Skeletal muscle cell (primary cell): ENCODE measurements around the gene SLC46A1.

Experiments used
- DNase-seq: peaks from one replicate; pipeline ENCODE4 v3.0.0-alpha.2; 2010; ENCODE audit warnings: low read depth
- H3K4me3 ChIP-seq: 2 replicates; pipeline ENCODE4 v1.5.1; 2011; ENCODE audit warnings: low read depth, mild to moderate bottlenecking, control low read depth, low read length, moderate library complexity

SLC46A1 gene

DNA sequence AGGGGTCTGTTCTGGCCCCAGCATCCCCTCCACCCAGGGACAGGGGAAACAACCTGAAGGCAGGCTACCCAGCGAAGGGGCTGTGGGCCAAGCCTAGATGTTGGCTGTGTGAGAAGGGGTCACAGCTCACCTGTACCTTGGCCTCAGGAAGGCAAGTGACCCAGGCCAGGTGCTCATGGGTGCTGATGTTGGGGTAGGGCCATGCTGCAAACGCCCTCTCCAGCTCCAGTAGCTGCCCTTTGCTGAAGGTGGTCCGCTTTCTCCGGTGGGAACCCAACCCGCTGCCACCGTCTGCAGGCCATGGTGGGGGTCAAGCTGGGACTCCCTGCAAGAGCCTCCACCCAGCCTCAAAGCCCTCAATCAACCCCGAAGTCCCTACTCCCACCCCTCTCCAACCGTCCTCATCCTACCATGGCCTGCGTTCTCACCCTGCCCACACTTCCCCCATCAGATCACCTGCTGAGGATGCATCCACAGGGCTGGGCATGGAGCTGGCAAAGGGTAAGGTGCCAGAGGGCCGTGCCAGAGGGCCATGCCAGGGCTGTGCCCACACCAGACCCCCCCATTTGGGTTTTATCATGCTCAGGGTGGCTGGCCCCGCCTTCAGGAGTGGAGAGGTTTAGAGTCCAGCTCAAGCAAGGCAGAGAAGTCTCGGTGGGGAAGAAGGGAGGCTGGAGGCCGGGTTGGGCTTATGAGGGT, 41.2 kb downstream of the SLC46A1 start, which contains the start of gene SEBOX:
Gene SEBOX (minus strand): TSS at position 535 of the 699 bp plus-strand sequence. CDS start 48 bp downstream, at position 487.
- DNase-seq = no peak
- H3K4me3 ChIP-seq = no peak within 1 kb of the TSS

DNA sequence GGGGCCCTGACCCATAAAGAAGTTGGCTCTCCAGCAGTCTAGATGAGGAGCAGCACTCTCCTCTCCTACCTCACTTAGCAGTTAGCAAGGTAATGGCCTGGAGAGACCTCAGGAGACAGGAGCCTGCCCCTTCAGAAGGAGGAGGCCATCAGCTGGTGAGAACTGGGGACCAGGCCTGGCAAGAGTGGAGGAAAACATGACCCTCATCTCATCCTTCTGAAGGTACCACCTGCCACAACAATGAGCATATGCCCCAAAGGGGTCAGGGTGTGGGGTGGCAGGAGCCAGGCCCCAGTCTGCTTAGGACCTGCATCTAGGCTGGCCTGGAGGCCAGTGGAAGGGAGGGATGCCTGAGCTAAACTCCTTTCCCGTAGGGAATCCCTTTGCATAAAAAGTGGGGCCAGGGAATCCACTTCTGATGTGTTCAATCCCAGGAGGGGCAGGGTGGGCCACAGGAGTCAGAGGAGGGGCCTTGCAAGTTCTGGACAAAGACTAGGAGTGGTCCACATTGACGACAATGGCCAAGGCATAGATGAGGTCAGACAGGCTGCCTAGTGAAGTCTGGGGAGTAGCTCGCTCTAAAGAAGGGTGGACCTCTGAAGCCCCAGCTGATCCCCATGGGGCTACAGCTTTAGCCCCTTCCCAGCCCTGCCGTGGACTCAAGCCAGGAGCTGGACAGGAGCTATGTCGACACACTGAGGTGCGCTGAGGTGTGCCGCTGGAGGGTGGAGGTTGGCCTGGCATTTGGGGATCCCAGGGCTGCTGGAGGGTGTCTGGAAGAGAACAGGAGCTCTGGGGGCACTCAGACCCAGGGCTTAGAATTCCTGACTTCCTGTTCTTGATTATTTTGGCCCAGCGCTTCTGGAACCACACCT, 42.0 kb downstream of the SLC46A1 start:
- no peak for DNase-seq
- no peak overlapping the region for H3K4me3 ChIP-seq

DNA sequence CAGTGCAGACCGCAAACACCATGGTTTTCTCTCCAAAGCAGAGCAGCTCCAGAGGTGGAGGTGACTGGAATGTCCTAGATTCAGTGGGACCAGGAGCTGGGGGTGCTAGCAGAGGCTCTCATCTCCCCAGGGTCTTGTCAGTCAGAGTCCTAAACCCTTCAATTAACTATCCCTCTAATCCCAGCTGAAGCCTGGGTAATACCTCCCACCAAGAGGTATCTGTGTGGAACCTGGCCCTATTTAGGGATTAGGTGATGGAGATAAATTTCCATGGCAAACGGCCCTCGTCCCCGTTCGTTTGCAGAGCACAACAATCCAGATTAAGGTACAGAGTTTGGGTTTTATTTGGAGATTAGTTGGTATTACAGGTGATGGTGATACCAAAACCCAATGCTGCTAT, 42.8 kb downstream of the SLC46A1 start:
- no peak for DNase-seq
- H3K4me3 ChIP-seq = no peak overlapping the region

DNA sequence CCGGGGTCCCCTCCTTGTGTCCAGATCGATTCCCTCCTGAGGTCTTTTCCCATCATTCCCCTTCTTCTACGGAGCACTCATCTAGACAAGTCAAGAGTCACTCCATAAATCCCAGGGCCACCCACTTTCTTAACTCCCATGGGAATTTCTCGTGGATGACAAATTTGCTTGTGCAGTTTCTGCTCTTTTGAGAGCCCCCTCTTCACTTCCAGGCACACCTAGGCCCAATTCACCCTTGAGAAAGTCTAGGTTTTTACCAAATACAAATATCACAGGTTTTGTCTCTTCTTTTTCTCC, 48.2 kb downstream of the SLC46A1 start:
- DNase-seq = no peak

DNA sequence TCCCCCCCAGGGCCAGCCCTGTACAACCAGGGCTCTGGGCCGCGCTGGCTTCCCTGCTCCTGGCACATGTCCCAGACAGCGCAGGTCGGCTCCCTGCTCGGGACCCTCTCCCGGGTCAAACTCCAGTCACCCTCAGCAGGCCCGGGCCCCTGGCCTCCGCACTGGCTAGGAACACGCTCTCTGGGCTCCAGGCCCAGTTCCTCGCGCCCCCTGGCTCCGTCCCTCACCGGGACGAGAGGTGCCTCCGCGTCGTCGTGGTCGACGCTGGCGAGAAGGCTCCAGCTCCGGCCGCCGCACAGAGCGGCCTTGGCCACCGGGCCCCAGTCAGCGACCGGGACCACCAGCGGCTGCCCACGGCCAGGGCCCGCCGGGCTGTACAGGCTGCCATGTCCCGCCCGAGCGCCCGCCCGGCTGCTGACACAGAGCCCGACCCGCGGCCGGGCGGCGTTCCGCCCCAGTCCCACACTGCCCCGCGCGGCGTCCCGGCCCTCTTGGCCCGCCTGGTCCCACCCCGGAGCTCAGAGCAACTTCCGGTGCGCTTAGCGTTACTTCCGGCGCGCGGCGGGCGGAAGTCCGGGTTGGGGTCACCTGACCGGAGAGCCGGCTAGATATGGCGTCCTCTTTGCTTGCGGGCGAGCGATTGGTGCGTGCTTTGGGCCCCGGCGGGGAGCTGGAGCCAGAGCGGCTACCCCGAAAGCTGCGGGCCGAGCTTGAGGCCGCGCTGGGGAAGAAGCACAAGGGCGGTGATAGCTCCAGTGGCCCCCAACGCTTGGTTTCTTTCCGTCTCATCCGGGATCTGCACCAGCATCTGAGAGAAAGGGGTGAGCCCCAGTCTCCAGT, 48.7 kb downstream of the SLC46A1 start, which contains the start of gene POLDIP2:
Gene POLDIP2 (minus strand): TSS at position 467 of the 840 bp plus-strand sequence. CDS start 79 bp downstream, at position 388.
- peak within 1 kb of the TSS; percentile 70 for H3K4me3 ChIP-seq
- DNase-seq = peak; percentile 80

More for the DNA sequence above, 48.2 kb downstream of the SLC46A1 start:
- H3K4me3 ChIP-seq = peak overlapping the region; percentile 70

DNA sequence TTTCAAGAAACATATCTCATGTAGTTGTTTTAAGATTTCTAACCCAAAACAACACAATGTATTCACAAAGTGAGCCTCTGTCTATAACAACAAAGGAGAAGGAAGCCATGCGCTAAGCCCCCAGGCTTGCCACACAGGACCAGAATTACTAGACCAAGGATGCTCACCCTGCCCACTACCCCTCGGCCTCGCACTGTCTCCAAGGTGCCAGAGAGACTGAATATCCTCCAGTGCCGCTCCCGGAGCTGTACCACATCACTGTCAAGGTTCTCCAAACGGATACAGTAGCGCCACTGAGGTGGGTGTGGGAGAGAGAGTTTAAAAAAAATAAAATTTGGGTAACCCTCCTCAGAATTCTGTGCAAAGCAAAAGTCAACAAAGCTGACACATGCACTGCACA, 55.7 kb downstream of the SLC46A1 start:
- no peak for DNase-seq
- no peak overlapping the region for H3K4me3 ChIP-seq

DNA sequence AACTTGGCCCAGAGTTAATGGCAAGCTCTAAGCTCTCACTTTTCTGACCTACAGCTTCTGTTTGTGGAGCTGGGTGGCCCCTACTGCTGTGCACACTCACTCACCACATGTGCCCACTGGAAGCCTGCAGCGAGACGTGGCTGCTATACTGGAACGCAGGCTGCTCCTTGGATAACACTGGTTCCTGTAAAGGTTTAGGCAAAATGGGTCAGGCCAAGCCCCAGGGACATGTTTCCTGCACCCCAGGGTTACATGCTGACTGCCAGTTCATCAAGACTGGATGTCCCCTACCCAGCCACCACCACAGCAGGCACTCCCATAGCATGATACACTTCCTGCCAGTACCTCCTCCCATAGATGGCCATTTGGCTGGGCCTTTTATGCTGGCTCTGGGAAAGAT, 57.0 kb downstream of the SLC46A1 start:
- no peak overlapping the region for H3K4me3 ChIP-seq
- no peak for DNase-seq

DNA sequence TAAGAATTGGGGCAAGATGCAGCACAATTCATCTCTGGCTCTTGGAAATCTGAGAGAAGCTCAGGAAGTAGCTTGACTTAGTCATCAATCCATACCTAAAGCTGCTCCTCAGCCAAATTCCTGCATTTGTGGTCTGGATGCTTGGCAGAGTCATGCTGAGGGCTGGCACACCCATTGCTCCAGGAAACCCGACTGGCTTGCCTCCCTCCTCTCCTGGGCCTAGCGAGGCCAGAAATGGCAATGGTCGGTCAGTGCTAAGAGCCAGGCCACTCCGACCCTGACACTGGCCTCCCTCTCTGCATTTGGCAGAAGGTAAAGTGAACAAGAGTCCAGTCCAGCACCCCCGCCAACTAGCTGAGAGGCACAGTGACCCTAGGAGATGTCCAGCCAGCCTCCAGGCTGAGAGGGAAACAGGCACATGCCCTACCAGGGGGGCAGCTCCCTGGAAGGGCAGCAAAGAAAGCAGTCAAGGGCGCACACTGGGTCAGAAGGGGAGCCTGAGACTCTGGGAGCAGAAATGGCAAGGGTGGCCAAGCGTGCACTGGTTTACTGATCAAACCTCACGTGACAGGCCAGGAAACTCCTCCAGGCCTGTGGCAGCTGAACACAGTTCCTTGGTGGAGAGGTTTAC, 58.6 kb downstream of the SLC46A1 start:
- DNase-seq = peak; percentile 65
- no peak overlapping the region for H3K4me3 ChIP-seq

DNA sequence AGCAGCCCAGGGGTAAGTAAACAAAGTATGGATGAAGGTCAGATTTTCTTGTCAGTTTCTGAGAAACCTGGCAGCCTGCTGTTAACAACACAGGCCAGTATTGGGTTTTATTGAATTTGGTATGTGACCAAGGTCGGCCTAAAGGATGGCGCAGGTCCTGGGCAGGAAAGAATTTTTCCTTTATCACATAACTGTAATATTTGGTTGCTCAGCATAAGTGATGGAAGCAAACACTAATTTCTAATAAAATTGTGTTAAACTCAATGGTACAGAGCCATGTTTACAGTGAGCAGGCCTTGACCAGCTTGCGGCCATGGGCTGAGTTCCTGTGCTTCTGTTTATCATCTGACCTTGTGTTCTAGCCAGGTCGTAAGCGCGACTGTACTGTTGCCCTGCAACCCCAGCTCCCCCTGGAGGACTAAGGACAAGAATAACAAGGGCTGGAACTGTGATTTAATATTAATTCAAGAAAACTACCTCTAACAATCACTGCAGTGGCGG, 59.2 kb downstream of the SLC46A1 start:
- no peak overlapping the region for H3K4me3 ChIP-seq
- DNase-seq = no peak

DNA sequence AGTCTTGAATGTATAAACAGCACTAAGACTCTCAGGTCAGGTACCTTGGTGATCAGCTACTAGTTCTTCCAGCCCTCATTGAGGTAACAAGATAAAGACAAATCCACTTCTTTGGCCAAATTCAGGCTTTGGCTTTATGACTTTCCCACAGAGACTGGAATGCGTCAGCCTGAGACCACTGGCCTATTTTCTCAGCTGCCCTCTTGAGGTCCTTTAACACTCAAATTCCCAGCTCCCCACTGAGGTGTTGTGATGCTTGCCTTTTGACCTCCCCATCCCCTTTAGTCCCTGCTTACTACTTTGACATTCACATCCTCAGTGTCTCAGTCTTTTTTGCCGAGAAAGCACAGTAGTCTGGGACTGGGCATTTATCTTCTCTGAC, 59.8 kb downstream of the SLC46A1 start:
- no peak overlapping the region for H3K4me3 ChIP-seq
- no peak for DNase-seq

DNA sequence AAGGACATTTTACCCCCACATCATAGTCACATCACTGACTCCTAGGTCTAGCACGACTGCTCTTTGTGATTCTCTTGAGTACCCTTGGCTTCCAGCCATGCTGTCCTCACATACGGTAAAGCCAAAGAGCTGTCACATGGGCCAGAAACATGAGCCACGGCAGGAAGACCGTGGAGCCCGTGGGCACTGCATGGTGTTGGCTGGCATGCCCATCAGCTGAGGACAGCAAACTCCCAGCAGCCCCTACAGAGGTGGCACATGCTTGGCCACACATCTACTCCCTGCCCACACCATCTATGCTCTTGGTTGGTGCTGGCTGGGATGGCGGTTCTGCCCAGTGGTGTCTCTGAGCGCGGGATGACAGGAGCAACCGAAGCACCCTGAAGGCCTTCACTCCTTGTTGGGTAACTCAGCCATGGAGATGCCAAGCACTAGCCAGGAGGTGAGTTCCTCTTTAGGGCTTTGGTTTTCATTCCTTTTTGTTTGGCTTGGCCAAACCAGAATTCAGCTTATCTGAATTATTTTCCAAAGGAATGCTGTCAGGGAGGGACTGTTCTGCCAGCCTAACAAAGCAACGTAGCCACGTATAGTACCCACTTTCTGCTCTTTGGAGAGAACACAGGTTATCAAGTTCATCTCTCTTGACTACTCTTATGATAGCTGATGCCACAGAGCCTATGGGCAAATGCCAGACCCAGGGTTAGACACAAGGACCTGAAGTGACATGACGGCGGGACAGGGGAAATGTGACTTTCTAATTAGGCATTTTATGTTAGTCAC, 60.4 kb downstream of the SLC46A1 start:
- H3K4me3 ChIP-seq = no peak overlapping the region
- no peak for DNase-seq
